ENCODE measurements around the gene SMIM33.

GRCh38 chr5:139457653-139458306, 13.0 kb upstream of the SMIM33 start:
- TF ChIP-seq FOXA1 (IDR thresholded peaks at IDR 0.05) (no peak), FOXA1 (CRISPR knock-in tag; IDR thresholded peaks at IDR 0.05) (no peak), NFRKB (IDR thresholded peaks at IDR 0.05) (no peak), TFE3 (CRISPR knock-in tag; IDR thresholded peaks at IDR 0.05) (no peak), PBX3 (CRISPR knock-in tag; IDR thresholded peaks at IDR 0.05; ENCODE audit: borderline replicate concordance) (no peak), CTCF (CRISPR knock-in tag; IDR thresholded peaks at IDR 0.05) (no peak), MXD1 (CRISPR knock-in tag; IDR thresholded peaks at IDR 0.05) (no peak), BHLHE40 (IDR thresholded peaks at IDR 0.05; ENCODE audit: low read length) (no peak), POLR2A (IDR thresholded peaks at IDR 0.05; ENCODE audit: insufficient read depth in 1 of 2, low read depth in 2 of 2, low read length in 2 of 2) (no peak), E2F1 (CRISPR knock-in tag; IDR thresholded peaks at IDR 0.05) (no peak), MAX (IDR thresholded peaks at IDR 0.05) (no peak), TCF7L2 (IDR thresholded peaks at IDR 0.05; ENCODE audit: low read depth, low read length) (no peak), CHD2 (IDR thresholded peaks at IDR 0.05; ENCODE audit: low read depth, low read length) (no peak), RNF2 (conservative IDR thresholded peaks at IDR 0.05; ENCODE audit: low read depth) (no peak), HNF1B (CRISPR knock-in tag; IDR thresholded peaks at IDR 0.05) (no peak)

Measured in HepG2 (cell line).